Stimulated activated CD8-positive, alpha-beta memory T cell treated with anti-CD3 and anti-CD28 coated beads, Interleukin-15, amount 100 ng/mL, for 24 hours (primary cell): ENCODE results near the gene MARCHF9.

Experiments
- DNase-seq: peaks from one replicate; pipeline ENCODE4 v3.0.0-alpha.2; 2020; ENCODE audit warnings: low read depth

The MARCHF9 gene

DNA sequence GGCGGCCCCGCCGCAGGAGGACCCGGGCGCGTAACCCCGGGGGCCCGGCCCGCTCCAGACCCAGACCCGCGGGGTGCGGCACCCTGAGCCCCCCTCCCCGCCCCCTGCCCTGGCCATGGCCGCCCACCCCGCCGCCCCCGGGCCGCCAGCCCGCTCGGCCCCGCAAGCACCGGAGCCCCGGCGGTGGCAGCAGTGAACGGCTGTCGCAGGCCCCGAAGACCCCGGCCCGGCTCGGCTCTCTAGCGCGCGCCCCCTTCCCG, 221 bp downstream of the MARCHF9 start:
- DNase-seq: no peak

DNA sequence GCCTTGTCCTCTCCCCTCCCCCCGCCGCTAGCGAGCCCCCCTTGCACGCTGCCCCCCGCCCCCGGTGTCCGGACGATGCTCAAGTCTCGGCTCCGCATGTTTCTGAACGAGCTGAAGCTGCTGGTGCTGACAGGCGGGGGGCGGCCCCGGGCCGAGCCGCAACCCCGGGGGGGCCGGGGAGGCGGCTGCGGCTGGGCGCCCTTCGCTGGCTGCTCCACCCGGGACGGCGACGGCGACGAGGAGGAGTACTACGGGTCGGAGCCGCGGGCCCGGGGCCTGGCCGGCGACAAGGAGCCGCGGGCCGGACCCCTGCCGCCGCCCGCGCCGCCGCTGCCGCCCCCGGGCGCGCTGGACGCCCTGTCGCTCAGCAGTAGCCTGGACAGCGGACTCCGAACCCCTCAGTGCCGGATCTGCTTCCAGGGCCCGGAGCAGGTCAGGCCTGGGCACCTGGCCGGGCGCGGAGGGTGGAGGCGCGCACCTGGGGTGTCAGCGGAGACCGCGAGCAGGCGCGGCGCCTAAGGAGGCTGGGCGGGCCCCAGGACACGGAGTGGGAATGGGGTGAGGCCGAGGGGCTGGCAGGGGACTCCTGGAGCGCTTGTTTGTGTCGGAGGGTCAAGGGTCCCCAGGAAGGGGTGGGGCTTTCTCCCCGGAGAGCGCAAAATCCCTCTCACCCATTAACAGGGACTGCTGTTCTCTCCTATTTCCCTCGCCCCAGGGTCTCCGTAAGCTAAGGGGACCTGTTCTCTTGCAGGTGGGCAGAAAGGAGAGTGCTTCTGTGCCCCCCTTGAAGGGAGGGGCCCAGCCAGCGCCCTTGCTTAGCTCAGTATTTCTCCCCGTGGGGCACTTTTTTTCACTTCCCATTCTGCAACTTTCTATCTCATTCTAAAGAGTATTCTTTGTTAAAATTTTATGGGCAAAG, 810 bp downstream of the MARCHF9 start:
- DNase-seq: no peak

DNA sequence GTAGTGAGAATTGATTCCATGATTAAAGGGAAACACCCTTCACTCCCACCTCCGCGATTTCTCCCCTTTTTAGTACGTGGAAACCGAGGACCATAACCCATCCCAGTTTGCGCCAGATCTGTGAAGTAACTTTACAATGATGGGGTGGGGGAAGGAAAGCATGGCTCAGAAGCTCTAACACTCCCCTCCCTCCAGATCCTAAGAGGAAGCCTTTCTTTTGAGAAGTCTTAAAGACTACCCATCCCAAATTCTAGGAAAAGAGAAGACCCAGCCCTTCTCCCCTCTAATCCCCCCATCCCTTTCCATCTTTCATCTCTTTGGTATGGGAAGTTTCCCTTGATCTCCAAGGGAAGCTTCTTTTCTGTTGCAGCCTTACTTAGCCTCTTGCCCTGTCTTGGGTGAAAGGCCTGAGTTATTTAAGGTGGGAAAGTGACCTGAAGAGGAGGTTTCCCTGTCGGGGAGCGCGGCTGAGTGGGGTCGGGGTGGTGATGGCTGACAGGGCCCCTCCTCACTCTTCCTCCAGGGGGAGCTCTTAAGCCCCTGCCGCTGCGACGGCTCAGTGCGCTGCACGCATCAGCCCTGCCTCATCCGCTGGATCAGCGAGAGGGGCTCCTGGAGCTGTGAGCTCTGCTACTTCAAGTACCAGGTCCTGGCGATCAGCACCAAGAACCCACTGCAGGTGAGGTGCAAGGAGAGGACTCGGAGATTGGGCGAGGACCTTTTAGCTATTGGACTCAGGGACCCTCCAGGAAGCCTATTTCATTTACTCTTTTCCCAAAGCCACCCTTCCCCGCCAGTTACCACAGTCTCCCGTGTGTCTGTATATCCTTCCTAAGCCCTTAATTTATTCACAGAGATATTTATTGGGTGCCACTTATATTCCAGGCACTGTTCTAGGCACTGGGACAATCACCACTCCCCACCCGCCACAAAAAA, 1.8 kb downstream of the MARCHF9 start:
- no peak for DNase-seq

DNA sequence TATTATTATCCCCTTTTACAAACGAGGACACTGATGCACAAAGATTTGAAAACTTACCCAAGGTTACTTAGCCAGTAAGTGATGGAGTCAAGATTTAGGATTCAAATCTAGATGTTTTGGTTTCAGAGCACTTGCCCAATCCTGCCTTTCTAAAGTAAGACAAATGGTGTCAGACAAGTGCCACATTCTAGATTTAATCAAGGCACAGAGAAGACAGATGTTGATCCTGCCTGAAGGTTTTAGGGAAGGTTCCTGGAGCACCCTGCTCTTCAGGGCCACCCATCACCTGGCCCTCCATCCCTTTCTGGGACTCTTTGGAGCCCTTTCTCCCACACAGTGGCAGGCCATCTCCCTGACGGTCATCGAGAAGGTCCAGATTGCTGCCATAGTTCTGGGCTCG, 2.9 kb downstream of the MARCHF9 start:
- DNase-seq: no peak

- no peak for DNase-seq
Measured at GRCh38 chr12:57758552-57759359, 3.9 kb downstream of the MARCHF9 start.

- DNase-seq: no peak
Measured at GRCh38 chr12:57759360-57759980, 4.6 kb downstream of the MARCHF9 start.

DNA sequence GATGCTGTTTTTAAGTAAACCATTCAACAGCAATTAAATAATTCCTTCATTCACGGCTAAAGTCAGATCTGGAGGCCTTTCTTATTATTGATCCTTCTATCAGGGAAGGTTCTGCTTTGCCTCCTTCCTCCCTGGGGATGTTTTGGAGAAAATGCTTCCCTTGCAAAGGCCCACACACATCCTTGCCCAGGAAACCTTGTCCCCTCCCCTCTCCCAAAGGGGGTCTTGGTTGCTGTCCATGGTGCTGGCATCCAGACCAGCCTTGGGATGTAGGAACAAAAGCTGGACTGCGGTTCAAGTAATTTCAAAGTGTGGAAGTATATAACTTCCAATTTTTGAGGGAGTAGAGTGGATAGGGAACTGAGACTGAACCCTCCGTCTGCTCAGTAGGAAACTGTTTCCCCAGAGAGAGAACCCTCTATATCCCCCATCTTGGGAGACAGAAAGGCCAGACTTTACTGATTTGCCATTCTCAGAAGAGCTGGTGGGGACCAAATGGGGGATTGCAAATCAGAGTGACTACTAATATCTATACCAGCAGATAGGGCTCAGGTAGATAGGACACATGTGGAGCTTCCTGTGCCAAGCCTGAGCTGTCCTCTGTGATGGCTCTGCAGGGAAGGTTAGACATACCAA, 5.6 kb downstream of the MARCHF9 start:
- no peak for DNase-seq

- no peak for DNase-seq
Measured at GRCh38 chr12:57761391-57761998, 6.6 kb downstream of the MARCHF9 start.

- DNase-seq: no peak
Measured at GRCh38 chr12:57762463-57762862, 7.6 kb downstream of the MARCHF9 start.

DNA sequence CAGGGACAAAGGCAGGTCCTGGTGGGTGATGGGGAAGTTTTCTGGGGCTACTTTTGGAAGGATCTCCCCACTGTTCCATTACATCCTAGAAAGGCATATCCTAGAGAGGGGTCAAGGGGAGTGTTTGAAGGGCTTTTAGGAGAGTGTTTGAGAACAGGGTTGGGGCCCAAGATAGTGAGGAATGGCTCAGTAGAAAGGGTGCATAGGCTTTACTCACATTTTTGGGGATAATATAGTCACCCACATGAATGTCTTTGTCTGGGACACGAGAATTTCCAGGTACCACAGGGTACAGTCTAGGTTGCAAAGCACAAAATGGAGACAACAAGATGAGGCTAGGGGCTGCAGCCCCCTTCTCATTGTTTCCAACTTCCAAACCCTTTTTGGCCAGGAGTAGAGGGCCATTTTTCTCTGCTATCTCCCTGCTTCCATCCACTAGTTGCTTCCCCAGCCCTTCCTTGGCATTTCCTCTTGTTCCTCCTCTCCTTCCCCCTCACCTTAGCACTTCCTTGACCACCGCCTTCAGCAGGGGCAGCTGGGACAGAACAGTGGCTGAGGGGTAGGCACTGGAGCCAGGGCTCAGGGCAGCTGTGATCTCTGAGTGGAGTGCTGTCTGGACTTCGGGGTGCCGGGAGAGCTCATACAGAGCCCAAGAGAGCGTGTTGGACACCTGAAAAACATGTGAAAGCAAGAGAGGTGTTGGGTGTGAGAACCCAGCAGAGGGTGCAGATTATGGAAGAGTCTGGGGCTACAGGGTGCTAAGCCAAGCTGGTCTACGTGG, 9.2 kb downstream of the MARCHF9 start:
- no peak for DNase-seq

DNA sequence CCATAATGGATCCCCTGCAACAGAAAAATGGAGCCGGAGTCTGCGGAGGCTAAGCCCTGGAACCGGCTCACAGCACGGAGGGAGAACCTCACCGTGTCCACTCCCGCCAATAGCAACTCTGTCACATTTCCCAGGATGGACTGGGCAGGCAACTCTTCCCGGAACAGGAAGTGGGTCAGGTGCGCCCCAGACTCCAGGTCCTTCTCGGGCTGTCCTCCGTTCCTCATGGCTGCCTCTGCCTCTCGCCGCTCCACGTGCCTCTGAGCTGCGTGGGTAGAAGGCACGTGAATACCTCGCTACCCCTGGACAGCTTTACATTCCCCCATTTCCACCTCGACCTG, 9.7 kb downstream of the MARCHF9 start:
- no peak for DNase-seq

- no peak for DNase-seq
Measured at GRCh38 chr12:57765003-57765697, 10.2 kb downstream of the MARCHF9 start.

- no peak for DNase-seq
Measured at GRCh38 chr12:57765698-57766463, 11.0 kb downstream of the MARCHF9 start.

GRCh38 chr12:57766464-57767304, 11.8 kb downstream of the MARCHF9 start, which contains the start of gene CYP27B1:
TSS of gene CYP27B1 (minus strand) at chr12:57767078. CDS start at chr12:57767041, 37 bp downstream.
- no peak for DNase-seq

GRCh38 chr12:57767305-57767698, 12.4 kb downstream of the MARCHF9 start:
- DNase-seq: no peak

DNA sequence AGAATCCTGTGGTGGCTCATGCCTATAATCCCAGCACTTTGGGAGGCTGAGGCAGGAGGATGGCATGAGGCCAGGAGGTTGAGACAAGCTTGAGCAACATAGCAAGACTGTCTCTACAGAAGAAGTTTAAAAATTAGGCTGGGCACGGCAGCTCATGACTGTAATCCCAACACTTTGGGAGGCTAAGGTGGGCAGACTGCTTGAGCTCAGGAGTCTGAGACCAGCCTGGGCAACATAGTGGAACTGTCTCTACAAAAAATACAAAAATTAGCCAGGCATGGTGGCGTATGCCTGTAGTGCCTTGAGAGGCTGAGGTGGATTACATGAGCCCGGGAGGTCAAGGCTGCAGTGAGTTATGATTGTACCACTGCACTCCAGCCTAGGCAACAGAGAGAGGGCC, 13.0 kb downstream of the MARCHF9 start:
- DNase-seq: no peak

- no peak for DNase-seq
Measured at GRCh38 chr12:57769594-57769993, 14.7 kb downstream of the MARCHF9 start.

DNA sequence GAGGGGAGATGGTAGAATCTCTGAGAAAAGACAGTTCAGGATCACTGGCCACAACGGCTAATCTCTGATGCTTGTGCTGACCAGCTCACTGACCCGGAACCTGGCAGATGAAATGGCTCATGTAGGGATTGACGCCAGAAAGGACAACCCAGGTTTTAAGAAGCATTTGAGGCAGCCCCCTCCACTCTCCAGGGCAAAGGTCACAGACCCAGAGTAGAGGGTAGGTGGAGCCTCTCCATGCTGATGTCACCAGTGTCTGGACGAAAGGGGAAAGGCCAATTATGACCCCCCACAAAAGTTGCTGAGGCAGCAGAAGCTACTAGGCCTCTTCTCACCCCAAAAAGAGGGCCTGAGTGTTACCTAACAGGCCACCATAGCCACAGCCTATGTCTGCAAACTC, 15.8 kb downstream of the MARCHF9 start:
- no peak for DNase-seq
